K562 (cell line): Measurements from ENCODE around the gene LRRTM3.

Experiments
- EP300 ChIP-seq: IDR thresholded peaks from 2 replicates; pipeline ENCODE4 v1.6.1; 2012; ENCODE audit warnings: low read length, improper control_type of control experiment
- RNF2 ChIP-seq: sonication (generic); IDR thresholded peaks from 2 replicates; pipeline ENCODE4 v1.6.1; 2016
- ZNF655 ChIP-seq: fragments of 250-450 bp; sonication (Bioruptor Pico); IDR thresholded peaks from 2 replicates; pipeline ENCODE4 v1.5.0; 2021
- ZNF740 ChIP-seq, 3 experiments: fragments of 200-800 bp in 1 of 3; sonication (Bioruptor generic) in 1 of 3; sonication (generic) in 1 of 3; formaldehyde crosslinking in 1 of 3; IDR thresholded peaks; 2 replicates each; pipeline versions ENCODE4 v1.6.1 to v1.8.0; 2016 to 2022; ENCODE audit warnings: mild to moderate bottlenecking in 2 of 3, missing compliant biosample characterization in 2 of 3, missing genetic modification characterization in 2 of 3, missing genetic modification reagents in 1 of 3

- no peak for TF ChIP-seq EP300
- TF ChIP-seq RNF2, result no peak
- TF ChIP-seq ZNF740 (CRISPR knock-in tag; IDR thresholded peaks at IDR 0.05), result no peak
- no peak for TF ChIP-seq ZNF740 (tag; IDR thresholded peaks at IDR 0.05)
- TF ChIP-seq ZNF655 (CRISPR knock-in tag), result no peak
These were observed 3.5 kb downstream of the LRRTM3 start for GRCh38 chr10:66929375-66929774.
